Thyroid gland (tissue), 4 donors: ENCODE data around the gene PAFAH1B2. TPM values are rescaled to one million over a fixed set of nuclear protein-coding genes. Genes with fewer than 3 reads are reported as not detected.

Experiments used
- DNase-seq, 2 donors: peaks; one replicate each; pipeline ENCODE4 v3.0.0-alpha.2; 2019
- H3K27ac ChIP-seq, 3 donors: fragments of 200-600 bp; sonication (generic); 1 replicate in 2 of 3; 2 replicates in 1 of 3; pipeline ENCODE4 v1.5.1; 2016 to 2019; ENCODE audit warnings: mild to moderate bottlenecking in 1 of 3, moderate library complexity in 1 of 3
- H3K27me3 ChIP-seq: fragments of 200-600 bp; sonication (generic); one replicate; pipeline ENCODE4 v1.5.1; 2019
- H3K36me3 ChIP-seq, 2 donors: fragments of 200-600 bp; sonication (generic); one replicate each; pipeline ENCODE4 v1.5.1; 2016 to 2019
- H3K4me1 ChIP-seq, 2 donors: fragments of 200-600 bp; sonication (generic); one replicate each; pipeline ENCODE4 v1.5.1; 2017 to 2019
- H3K4me3 ChIP-seq, 3 donors: fragments of 200-600 bp; sonication (generic); replicated peaks in 1 of 3; 1 replicate in 2 of 3; 2 replicates in 1 of 3; pipeline ENCODE4 v1.5.1; 2016; ENCODE audit warnings: mild to moderate bottlenecking in 1 of 3
- H3K9me3 ChIP-seq: fragments of 200-600 bp; sonication (generic); one replicate; pipeline ENCODE4 v1.5.1; 2017
- POLR2A ChIP-seq, 2 donors: fragments of 450-650 bp; IDR thresholded peaks; one replicate each; pipeline ENCODE4 v1.6.1; 2017; ENCODE audit warnings: antibody characterized with exemption in 2 of 2, mild to moderate bottlenecking in 2 of 2, moderate library complexity in 1 of 2
- whole genome bisulfite sequencing, 2 donors: methylation state at CpG; one replicate each; pipeline ENCODE4 v1.1.5; 2017; 5-methylcytosine and 5-hydroxymethylcytosine counted together
- intact Hi-C: fragments of 100-400 bp; cut with DNase I; formaldehyde crosslinking; loops from one replicate; pipeline ENCODE4 v1.15.1; 2023
- total RNA-seq, 4 donors: library from RNA; depleted of rRNA; stranded (reverse); fragments of >200 nt; gene quantifications; one replicate each; pipeline ENCODE4 v1.2.3, GENCODE V29; 2016
- TF ChIP-seq, protein P1 (sequence below), 6 experiments: fragments of 200-600 bp in 3 of 6; fragments of 450-650 bp in 3 of 6; sonication (generic) in 3 of 6; IDR thresholded peaks; one replicate each; pipeline ENCODE4 v1.5.1; 2016 to 2019; ENCODE audit warnings: antibody characterized with exemption in 6 of 6, mild to moderate bottlenecking in 2 of 6, inconsistent platforms in 1 of 6, moderate library complexity in 1 of 6

Gene PAFAH1B2, protein sequence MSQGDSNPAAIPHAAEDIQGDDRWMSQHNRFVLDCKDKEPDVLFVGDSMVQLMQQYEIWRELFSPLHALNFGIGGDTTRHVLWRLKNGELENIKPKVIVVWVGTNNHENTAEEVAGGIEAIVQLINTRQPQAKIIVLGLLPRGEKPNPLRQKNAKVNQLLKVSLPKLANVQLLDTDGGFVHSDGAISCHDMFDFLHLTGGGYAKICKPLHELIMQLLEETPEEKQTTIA
- 100 to 1,000 TPM; 107 to 128 (median 118) TPM for total RNA-seq

DNA sequence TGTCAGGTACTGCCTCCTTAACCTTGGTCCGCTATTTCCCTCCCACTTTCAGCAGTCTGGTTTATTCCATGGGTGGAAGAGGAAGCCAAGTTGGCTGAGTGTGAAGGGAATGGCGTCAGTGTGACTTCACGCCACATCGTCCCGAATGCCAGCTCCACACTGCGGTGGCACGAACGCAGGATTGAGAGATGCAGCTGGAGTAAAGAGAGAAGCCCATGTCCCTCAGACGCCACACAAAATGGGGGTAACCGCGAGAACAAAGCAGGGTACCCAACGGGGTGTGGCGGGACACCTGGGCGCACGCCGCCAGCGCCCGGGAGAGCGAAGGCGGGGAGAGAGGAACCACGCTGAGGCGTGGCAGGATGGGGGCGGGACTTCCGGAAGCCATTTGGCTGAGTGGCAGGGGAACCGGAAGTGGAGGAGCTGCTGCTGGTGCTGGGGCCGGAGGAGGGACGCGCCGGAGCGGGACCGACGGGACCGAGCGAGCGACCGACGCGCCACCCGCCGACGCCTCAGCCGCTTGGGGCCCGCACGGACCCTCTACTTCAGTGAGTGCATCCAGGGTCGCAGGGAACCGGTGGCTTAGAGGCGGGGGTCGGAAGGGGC lies at the start of gene PAFAH1B2:
Gene PAFAH1B2, plus strand, starts transcription at position 417 of the 606 bp plus-strand sequence. CDS start 8,161 bp downstream, outside the sequence.
- intact Hi-C loops = loop anchor here (10.0 kb wide), 1 partner anchor 81 kb away; no protein-coding TSS in a partner anchor
- 0% methylated on average over 11 to 47 of the region's 48 CpGs for WGBS, 2 donors
- peak; percentile 96 to 97 for DNase-seq
- peak within 1 kb of the TSS; percentile 69 to 91 (median 90) for H3K4me3 ChIP-seq
- peaks cover 15 to 24% of the 10 kb centered on the region in 2 donors for H3K4me1 ChIP-seq
- TF ChIP-seq POLR2A (IDR thresholded peaks at IDR 0.05) = peak; percentile 67 to 95
- TF ChIP-seq, protein P1, sequence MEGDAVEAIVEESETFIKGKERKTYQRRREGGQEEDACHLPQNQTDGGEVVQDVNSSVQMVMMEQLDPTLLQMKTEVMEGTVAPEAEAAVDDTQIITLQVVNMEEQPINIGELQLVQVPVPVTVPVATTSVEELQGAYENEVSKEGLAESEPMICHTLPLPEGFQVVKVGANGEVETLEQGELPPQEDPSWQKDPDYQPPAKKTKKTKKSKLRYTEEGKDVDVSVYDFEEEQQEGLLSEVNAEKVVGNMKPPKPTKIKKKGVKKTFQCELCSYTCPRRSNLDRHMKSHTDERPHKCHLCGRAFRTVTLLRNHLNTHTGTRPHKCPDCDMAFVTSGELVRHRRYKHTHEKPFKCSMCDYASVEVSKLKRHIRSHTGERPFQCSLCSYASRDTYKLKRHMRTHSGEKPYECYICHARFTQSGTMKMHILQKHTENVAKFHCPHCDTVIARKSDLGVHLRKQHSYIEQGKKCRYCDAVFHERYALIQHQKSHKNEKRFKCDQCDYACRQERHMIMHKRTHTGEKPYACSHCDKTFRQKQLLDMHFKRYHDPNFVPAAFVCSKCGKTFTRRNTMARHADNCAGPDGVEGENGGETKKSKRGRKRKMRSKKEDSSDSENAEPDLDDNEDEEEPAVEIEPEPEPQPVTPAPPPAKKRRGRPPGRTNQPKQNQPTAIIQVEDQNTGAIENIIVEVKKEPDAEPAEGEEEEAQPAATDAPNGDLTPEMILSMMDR (IDR thresholded peaks at IDR 0.05) = no peak
- H3K27me3 ChIP-seq = no peaks in the 10 kb centered on the region
- no peaks in the 10 kb centered on the region for H3K9me3 ChIP-seq
- no peaks in the 10 kb centered on the region for H3K36me3 ChIP-seq
- peak within 1 kb of the TSS; percentile 79 to 88 (median 86) for H3K27ac ChIP-seq

DNA sequence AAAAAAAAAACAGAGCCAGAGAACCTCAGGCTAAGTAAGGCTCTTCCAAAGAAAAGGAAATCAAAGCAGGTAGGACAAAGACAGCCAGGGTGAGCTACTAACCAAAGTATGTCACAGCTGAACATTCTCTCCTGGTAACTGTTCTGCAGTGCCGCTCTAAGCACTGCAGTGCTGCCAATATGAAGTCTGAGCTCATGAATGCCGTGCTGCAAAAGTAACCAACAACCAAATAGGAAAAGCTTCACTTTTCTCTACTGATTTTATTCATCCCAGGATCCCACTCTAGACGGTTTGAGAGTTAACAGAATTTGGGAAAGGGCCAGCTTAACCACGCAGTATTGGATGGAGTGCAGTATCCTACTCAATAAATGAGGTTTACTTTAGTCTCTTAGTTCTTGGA lies 49.3 kb upstream of the PAFAH1B2 start:
- Histone ChIP-seq H3K4me3 (no peak overlapping the region), H3K27me3 (no peaks in the 10 kb centered on the region), H3K36me3 (no peaks in the 10 kb centered on the region), H3K9me3 (no peaks in the 10 kb centered on the region), H3K4me1 (peaks cover 50 to 68% of the 10 kb centered on the region in 2 donors), H3K27ac (peak overlapping the region; percentile 52 to 98 (median 98))
- TF ChIP-seq POLR2A (IDR thresholded peaks at IDR 0.05) = peak in 1 of 2 donors; percentile 36
- TF ChIP-seq, protein P1 (IDR thresholded peaks at IDR 0.05) = no peak
- WGBS, 2 donors = 14 to 18% methylated on average over 4 of the region's 4 CpGs
- DNase-seq = peak; percentile 41 to 50
- intact Hi-C loops = no loop called here

DNA sequence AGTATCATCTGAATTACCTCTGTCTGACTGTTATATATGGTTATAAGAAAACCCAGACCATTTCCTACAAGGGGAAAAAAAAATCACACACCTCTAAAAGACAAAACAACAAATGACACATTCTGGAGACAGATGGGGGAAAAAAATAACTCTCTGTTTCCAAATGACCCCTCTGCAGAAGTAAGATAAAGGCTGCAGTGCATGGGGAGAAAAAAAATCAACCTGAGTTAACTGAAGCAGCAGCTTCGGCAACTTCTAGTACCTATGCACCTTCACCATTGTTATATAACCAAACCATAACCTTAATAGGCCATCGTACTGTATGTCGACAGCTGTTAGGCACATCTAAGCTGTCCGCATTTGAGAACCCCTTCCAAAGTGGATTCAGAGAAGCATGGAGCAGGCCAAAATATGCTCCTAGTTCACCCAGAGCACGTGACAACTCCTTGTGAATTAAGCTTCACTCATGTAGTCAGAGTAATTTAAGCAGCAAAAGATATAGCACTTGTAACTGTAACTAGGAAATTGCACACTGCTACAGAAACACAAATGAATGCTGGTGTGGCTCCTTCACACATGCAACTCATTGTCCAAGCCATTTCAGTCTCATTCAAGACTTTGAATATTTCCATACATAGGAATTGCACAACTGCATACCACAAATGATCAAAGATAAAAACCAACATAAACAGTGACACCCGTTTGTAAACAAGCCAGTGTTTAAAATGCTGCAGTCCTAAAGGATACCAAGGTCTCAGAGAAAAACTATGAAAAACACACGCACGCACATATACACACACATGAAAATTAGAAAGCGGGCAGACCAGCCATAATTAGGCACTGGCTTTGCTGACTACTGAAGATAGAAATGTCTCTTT lies 48.6 kb upstream of the PAFAH1B2 start:
- intact Hi-C loops = no loop called here
- H3K9me3 ChIP-seq = no peaks in the 10 kb centered on the region
- DNase-seq = no peak
- H3K4me1 ChIP-seq = peaks cover 49 to 68% of the 10 kb centered on the region in 2 donors
- H3K36me3 ChIP-seq = no peaks in the 10 kb centered on the region
- H3K27me3 ChIP-seq = no peaks in the 10 kb centered on the region
- no peak overlapping the region for H3K4me3 ChIP-seq
- 50 to 54% methylated on average over 9 of the region's 9 CpGs for WGBS, 2 donors
- TF ChIP-seq, protein P1 (IDR thresholded peaks at IDR 0.05) = no peak
- no peak for TF ChIP-seq POLR2A (IDR thresholded peaks at IDR 0.05)
- H3K27ac ChIP-seq = peak overlapping the region; percentile 61 to 98 (median 98)

DNA sequence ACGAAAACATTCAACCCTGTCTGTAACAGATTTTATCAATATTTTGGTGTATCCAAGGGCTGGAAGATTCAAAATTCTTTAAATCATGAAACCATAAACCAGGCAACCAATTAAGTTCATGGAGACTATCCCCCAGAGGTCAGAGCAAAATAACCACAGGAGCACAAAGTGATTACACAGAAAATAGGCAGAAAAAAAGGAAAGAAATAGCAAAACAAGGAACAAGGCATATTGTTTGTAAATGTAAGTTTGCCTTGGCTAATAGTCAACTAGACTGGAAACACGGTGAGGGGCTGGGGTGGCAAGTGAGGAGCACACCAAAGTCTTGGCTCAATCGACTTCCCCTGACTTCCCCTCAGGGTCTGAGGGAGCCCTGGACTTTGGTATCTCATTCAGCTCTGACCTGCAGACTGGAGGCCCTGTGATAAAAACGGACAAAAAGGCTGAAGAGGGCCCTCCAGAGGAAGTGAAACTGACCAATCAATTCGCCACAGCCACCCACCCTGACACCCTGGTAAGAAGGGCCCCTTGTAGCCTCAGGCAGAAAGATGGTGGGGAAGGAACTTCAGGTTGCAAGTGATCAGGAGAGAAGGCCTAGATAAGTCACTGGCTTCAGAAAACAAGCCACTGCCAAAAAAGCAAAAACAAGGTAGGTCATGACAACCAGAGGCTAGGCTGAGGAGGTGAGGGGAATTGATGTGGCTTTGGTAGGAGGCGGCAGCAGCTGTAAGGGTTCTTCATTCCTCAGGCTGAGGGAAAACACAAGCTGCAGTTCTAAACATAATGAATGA lies 47.7 kb upstream of the PAFAH1B2 start:
- DNase-seq = peak; percentile 18 to 23
- H3K4me3 ChIP-seq = no peak overlapping the region
- peak overlapping the region; percentile 95 to 98 (median 98) for H3K27ac ChIP-seq
- intact Hi-C loops = no loop called here
- H3K36me3 ChIP-seq = no peaks in the 10 kb centered on the region
- H3K9me3 ChIP-seq = no peaks in the 10 kb centered on the region
- H3K4me1 ChIP-seq = peaks cover 49 to 66% of the 10 kb centered on the region in 2 donors
- TF ChIP-seq, protein P1 (IDR thresholded peaks at IDR 0.05) = no peak
- TF ChIP-seq POLR2A (IDR thresholded peaks at IDR 0.05) = no peak
- no peaks in the 10 kb centered on the region for H3K27me3 ChIP-seq
- 46 to 50% methylated on average over 6 of the region's 6 CpGs for WGBS, 2 donors
